Neural cell (in vitro differentiated cells): ENCODE results near the gene PLXNA4. TPM values are rescaled to one million over a fixed set of nuclear protein-coding genes. Genes with fewer than 3 reads are reported as not detected.

Experiments used
- H2AFZ ChIP-seq: fragments of 200-600, 300-800 bp; sonication (generic), shearing (Covaris generic); 2 replicates; pipeline ENCODE4 v1.6.0; 2014; ENCODE audit warnings: low read depth, mild to moderate bottlenecking, antibody characterized with exemption, low read length, moderate library complexity
- H3F3A ChIP-seq: fragments of 200-600 bp; shearing (Covaris generic); 2 replicates; pipeline ENCODE4 v1.6.1; 2016; ENCODE audit warnings: mild to moderate bottlenecking, moderate library complexity, mixed read lengths, antibody characterized with exemption, low read length; ENCODE audit not compliant: insufficient read depth, poor library complexity, severe bottlenecking
- H3K27ac ChIP-seq: fragments of 200-600, 300-800 bp; sonication (generic), shearing (Covaris generic); 2 replicates; pipeline ENCODE4 v1.5.1; 2014; ENCODE audit warnings: mild to moderate bottlenecking, low read length, moderate library complexity
- H3K27me3 ChIP-seq: fragments of 300-800, 200-600 bp; sonication (generic), shearing (Covaris generic); 2 replicates; pipeline ENCODE4 v1.6.0; 2014; ENCODE audit warnings: mild to moderate bottlenecking, low read depth, low read length, moderate library complexity; ENCODE audit not compliant: insufficient read depth
- H3K36me3 ChIP-seq: fragments of 300-800, 200-600 bp; sonication (generic), shearing (Covaris generic); 2 replicates; pipeline ENCODE4 v1.5.1; 2014; ENCODE audit warnings: mild to moderate bottlenecking, antibody characterized with exemption, low read length, moderate library complexity; ENCODE audit not compliant: insufficient read depth
- H3K4me2 ChIP-seq: fragments of 300-800, 200-600 bp; sonication (generic), shearing (Covaris generic); 2 replicates; pipeline ENCODE4 v1.6.0; 2014; ENCODE audit warnings: mild to moderate bottlenecking, low read length
- H3K4me3 ChIP-seq: fragments of 300-800, 200-600 bp; sonication (generic), shearing (Covaris generic); 2 replicates; pipeline ENCODE4 v1.5.1; 2014; ENCODE audit warnings: mild to moderate bottlenecking, low read length, moderate library complexity
- H3K79me2 ChIP-seq: fragments of 200-600 bp; shearing (Covaris generic); replicated peaks from 2 replicates; pipeline ENCODE4 v1.6.0; 2014; ENCODE audit warnings: mild to moderate bottlenecking, low read length, moderate library complexity; ENCODE audit not compliant: insufficient read depth
- H3K9ac ChIP-seq: fragments of 300-800, 200-600 bp; sonication (generic), shearing (Covaris generic); 2 replicates; pipeline ENCODE4 v1.6.1; 2016; ENCODE audit warnings: mild to moderate bottlenecking, low read length, mixed read lengths
- H3K9me2 ChIP-seq: fragments of 200-600 bp; shearing (Covaris generic); 2 replicates; pipeline ENCODE4 v1.6.1; 2016; ENCODE audit warnings: mild to moderate bottlenecking, low read length, mixed read lengths; ENCODE audit not compliant: insufficient read depth
- H3K9me3 ChIP-seq: fragments of 200-600, 300-800 bp; sonication (generic), shearing (Covaris generic); 2 replicates; pipeline ENCODE4 v1.6.1; 2016; ENCODE audit warnings: mild to moderate bottlenecking, mixed run types, low read length, moderate library complexity, mixed read lengths
- H4K20me1 ChIP-seq: fragments of 200-600 bp; shearing (Covaris generic); 2 replicates; pipeline ENCODE4 v1.6.1; 2016; ENCODE audit warnings: mild to moderate bottlenecking, mixed run types; ENCODE audit not compliant: insufficient read depth
- EP300 ChIP-seq: fragments of 450-650 bp; conservative IDR thresholded peaks from 2 replicates; pipeline ENCODE4 v1.6.1; 2014; ENCODE audit warnings: antibody characterized with exemption, mild to moderate bottlenecking, moderate library complexity; ENCODE audit not compliant: poor library complexity, severe bottlenecking
- EZH2 ChIP-seq: fragments of 200-600, 300-800 bp; shearing (Covaris generic), sonication (generic); IDR thresholded peaks from 2 replicates; pipeline ENCODE4 v1.6.1; 2014; ENCODE audit warnings: antibody characterized with exemption, low read length, borderline replicate concordance, mild to moderate bottlenecking; ENCODE audit not compliant: insufficient read depth, poor library complexity, severe bottlenecking
- MXI1 ChIP-seq: fragments of 450-650 bp; conservative IDR thresholded peaks from 2 replicates; pipeline ENCODE4 v1.6.1; 2014; ENCODE audit warnings: antibody characterized with exemption, mild to moderate bottlenecking; ENCODE audit not compliant: poor library complexity, severe bottlenecking
- POLR2AphosphoS5 ChIP-seq: IDR thresholded peaks from 2 replicates; pipeline ENCODE4 v1.6.1; 2012
- RAD21 ChIP-seq: fragments of 450-650 bp; conservative IDR thresholded peaks from 2 replicates; pipeline ENCODE4 v1.6.1; 2014; ENCODE audit warnings: antibody characterized with exemption, mild to moderate bottlenecking, moderate library complexity
- SMC3 ChIP-seq: fragments of 450-650 bp; conservative IDR thresholded peaks from 2 replicates; pipeline ENCODE4 v1.6.1; 2014; ENCODE audit warnings: antibody characterized with exemption, mild to moderate bottlenecking, moderate library complexity; ENCODE audit not compliant: poor library complexity
- TAF1 ChIP-seq: IDR thresholded peaks from 2 replicates; pipeline ENCODE4 v1.6.1; 2012; ENCODE audit warnings: low read depth
- polyA plus RNA-seq: library from polyadenylated mRNA; depleted of rRNA; stranded (reverse); fragments of >200 nt; gene quantifications from 2 replicates; pipeline ENCODE4 v1.2.3, GENCODE V29; 2014
- TF ChIP-seq, protein P1 (sequence below): IDR thresholded peaks from 2 replicates; pipeline ENCODE4 v1.6.1; 2012; ENCODE audit warnings: borderline replicate concordance
- TF ChIP-seq, protein P2 (sequence below): fragments of 450-650 bp; IDR thresholded peaks from 2 replicates; pipeline ENCODE4 v1.5.1; 2014; ENCODE audit warnings: antibody characterized with exemption, mild to moderate bottlenecking, moderate library complexity; ENCODE audit not compliant: poor library complexity, severe bottlenecking

The PLXNA4 gene
- polyA plus RNA-seq, 1 donor from 2014 or later = 7.2 TPM

DNA sequence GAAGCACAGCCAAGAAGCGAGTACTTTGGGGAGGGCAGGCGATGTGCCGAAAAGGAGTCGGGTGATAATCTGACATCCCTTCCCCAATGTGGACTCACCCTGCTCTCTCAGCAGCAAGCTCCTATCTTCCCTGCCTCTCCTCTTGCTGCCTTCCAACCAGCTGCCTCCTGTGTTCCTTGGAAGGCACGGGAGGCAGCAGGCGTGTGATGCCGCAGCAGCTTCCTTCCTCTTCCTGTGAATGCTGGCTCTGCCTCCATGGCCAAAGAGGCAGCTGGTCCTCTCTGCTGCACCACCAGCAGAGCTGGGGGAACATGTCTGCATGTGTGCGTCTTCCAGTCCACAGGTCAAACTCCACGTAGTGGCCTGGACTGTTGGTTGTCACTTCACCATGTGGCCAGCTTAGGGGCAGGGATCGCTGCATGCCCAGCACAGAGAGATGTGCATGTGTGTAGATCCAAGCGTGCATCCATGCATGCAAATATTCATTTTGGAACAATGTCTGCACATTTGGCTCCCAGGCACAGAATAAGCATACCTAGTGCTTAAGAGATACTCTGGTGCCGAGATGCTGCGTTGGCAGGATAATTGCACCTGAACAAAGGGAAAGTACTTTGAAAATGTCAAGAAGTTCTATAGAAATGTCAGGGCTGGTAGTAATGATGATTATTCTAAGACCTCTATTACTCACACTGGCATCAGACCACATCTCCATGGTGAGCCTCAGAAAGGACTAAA, 499.8 kb downstream of the PLXNA4 start:
- no peaks in the 10 kb centered on the region for H3K36me3 ChIP-seq
- no peaks in the 10 kb centered on the region for H3F3A ChIP-seq
- H3K9me3 ChIP-seq = no peaks in the 10 kb centered on the region
- no peaks in the 10 kb centered on the region for H3K27me3 ChIP-seq
- TF ChIP-seq MXI1 (peak; percentile 15), SMC3 (no peak), POLR2AphosphoS5 (peak; percentile 65), EZH2 (no peak), EP300 (peak; percentile 88), TAF1 (no peak), RAD21 (peak; percentile 8)
- TF ChIP-seq, protein P1, sequence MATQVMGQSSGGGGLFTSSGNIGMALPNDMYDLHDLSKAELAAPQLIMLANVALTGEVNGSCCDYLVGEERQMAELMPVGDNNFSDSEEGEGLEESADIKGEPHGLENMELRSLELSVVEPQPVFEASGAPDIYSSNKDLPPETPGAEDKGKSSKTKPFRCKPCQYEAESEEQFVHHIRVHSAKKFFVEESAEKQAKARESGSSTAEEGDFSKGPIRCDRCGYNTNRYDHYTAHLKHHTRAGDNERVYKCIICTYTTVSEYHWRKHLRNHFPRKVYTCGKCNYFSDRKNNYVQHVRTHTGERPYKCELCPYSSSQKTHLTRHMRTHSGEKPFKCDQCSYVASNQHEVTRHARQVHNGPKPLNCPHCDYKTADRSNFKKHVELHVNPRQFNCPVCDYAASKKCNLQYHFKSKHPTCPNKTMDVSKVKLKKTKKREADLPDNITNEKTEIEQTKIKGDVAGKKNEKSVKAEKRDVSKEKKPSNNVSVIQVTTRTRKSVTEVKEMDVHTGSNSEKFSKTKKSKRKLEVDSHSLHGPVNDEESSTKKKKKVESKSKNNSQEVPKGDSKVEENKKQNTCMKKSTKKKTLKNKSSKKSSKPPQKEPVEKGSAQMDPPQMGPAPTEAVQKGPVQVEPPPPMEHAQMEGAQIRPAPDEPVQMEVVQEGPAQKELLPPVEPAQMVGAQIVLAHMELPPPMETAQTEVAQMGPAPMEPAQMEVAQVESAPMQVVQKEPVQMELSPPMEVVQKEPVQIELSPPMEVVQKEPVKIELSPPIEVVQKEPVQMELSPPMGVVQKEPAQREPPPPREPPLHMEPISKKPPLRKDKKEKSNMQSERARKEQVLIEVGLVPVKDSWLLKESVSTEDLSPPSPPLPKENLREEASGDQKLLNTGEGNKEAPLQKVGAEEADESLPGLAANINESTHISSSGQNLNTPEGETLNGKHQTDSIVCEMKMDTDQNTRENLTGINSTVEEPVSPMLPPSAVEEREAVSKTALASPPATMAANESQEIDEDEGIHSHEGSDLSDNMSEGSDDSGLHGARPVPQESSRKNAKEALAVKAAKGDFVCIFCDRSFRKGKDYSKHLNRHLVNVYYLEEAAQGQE = no peak
- TF ChIP-seq, protein P2, sequence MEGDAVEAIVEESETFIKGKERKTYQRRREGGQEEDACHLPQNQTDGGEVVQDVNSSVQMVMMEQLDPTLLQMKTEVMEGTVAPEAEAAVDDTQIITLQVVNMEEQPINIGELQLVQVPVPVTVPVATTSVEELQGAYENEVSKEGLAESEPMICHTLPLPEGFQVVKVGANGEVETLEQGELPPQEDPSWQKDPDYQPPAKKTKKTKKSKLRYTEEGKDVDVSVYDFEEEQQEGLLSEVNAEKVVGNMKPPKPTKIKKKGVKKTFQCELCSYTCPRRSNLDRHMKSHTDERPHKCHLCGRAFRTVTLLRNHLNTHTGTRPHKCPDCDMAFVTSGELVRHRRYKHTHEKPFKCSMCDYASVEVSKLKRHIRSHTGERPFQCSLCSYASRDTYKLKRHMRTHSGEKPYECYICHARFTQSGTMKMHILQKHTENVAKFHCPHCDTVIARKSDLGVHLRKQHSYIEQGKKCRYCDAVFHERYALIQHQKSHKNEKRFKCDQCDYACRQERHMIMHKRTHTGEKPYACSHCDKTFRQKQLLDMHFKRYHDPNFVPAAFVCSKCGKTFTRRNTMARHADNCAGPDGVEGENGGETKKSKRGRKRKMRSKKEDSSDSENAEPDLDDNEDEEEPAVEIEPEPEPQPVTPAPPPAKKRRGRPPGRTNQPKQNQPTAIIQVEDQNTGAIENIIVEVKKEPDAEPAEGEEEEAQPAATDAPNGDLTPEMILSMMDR = no peak
- H3K27ac ChIP-seq = peak overlapping the region; percentile 71
- H3K4me2 ChIP-seq = no peak overlapping the region
- H3K79me2 ChIP-seq = no peaks in the 10 kb centered on the region
- H4K20me1 ChIP-seq = no peaks in the 10 kb centered on the region
- peak overlapping the region; percentile 40 for H3K4me3 ChIP-seq
- no peaks in the 10 kb centered on the region for H3K9me2 ChIP-seq
- peak overlapping the region; percentile 47 for H3K9ac ChIP-seq
- peak overlapping the region; percentile 28 for H2AFZ ChIP-seq

DNA sequence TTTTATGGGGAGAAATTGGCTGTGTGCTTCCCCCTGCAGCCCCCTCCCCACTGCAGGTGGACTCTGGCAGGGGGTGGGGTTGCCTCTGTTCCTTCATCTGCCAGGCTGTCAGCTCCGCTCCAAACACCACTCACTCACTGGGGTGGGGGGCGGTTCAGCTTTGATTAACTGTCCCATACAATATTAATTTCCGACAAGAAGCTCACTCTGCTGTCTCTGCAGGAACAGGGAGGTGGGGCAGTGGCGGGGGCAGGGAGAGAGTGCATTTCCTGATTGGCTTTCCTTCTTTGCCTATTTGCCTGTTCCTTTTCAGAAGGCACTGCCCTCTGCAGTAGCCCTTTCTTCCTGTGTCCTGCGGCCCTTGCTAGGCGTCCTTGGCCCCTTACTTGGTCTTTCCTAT, 500.8 kb downstream of the PLXNA4 start:
- H3K27ac ChIP-seq = no peak overlapping the region
- no peaks in the 10 kb centered on the region for H4K20me1 ChIP-seq
- H3K4me3 ChIP-seq = no peak overlapping the region
- no peak overlapping the region for H2AFZ ChIP-seq
- no peaks in the 10 kb centered on the region for H3K36me3 ChIP-seq
- TF ChIP-seq EP300 (no peak), RAD21 (no peak), TAF1 (no peak), SMC3 (no peak), MXI1 (no peak), POLR2AphosphoS5 (no peak)
- TF ChIP-seq, protein P2 = no peak
- TF ChIP-seq, protein P1 = no peak
- no peak overlapping the region for H3K4me2 ChIP-seq
- H3K9me3 ChIP-seq = no peaks in the 10 kb centered on the region
- no peaks in the 10 kb centered on the region for H3K79me2 ChIP-seq
- H3K27me3 ChIP-seq = no peaks in the 10 kb centered on the region
- H3K9me2 ChIP-seq = no peaks in the 10 kb centered on the region
- no peaks in the 10 kb centered on the region for H3F3A ChIP-seq
- no peak overlapping the region for H3K9ac ChIP-seq
